ENCODE results near the gene SMARCD2. TPM values are rescaled to one million over a fixed set of nuclear protein-coding genes. Genes with fewer than 3 reads are reported as not detected.

The SMARCD2 gene
- total RNA-seq, 1 donor from 2014 or later: 143 TPM

DNA sequence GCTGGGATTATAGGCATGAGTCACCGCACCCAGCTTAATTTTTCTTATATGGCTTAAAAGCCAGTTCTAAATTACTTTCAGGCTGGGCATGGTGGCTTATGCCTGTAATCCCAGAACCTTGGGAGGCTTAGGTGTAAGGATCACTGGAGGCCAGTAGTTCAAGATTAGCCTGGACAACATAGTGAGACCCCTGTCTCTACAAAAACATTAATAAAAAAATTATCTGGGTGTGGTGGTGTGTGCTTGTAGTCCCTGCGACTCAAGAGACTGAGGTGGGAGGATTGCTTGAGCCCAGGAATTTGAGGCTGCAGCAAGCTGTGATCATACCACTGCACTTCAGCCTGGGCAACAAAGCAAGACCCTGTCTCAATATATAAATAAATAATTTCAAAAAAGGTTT is 10.8 kb upstream of the SMARCD2 start:
- intact Hi-C loops (cut with micrococcal nuclease): no loop called here

- intact Hi-C loops (cut with micrococcal nuclease): no loop called here
These were observed 7.9 kb upstream of the SMARCD2 start for GRCh38 chr17:63850401-63850800.

GRCh38 chr17:63848834-63849689 is 6.6 kb upstream of the SMARCD2 start:
- intact Hi-C loops (cut with micrococcal nuclease): loop anchor here (1.0 to 10.0 kb wide), 2 partner anchors 76 to 1126 kb away; partner anchors contain the start of gene CCDC47

GRCh38 chr17:63847525-63848249 is 5.2 kb upstream of the SMARCD2 start:
- intact Hi-C loops (cut with micrococcal nuclease): loop anchor here (10.0 kb wide), 1 partner anchor 1127 kb away; no protein-coding TSS in a partner anchor

DNA sequence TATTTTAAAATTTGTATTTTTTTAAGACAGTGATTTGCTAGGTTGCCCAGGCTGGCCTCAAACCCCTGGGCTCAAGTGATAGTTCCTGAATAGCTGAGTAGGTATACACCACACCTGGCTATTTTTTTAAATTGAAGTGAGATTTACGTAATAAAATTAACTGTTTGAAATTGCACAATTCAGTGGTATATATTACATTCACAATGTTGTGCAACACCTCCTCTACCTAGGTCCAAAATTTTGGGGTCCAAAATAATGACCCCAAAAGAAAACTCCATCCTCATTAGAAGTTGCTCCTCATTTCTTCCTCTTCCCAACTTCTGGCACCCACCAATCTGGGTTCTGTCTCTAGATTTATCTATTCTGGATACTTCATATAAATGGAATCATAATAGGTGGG is 3.0 kb upstream of the SMARCD2 start:
- intact Hi-C loops (cut with micrococcal nuclease): loop anchor here (10.0 kb wide), 1 partner anchor 1129 kb away; no protein-coding TSS in a partner anchor

DNA sequence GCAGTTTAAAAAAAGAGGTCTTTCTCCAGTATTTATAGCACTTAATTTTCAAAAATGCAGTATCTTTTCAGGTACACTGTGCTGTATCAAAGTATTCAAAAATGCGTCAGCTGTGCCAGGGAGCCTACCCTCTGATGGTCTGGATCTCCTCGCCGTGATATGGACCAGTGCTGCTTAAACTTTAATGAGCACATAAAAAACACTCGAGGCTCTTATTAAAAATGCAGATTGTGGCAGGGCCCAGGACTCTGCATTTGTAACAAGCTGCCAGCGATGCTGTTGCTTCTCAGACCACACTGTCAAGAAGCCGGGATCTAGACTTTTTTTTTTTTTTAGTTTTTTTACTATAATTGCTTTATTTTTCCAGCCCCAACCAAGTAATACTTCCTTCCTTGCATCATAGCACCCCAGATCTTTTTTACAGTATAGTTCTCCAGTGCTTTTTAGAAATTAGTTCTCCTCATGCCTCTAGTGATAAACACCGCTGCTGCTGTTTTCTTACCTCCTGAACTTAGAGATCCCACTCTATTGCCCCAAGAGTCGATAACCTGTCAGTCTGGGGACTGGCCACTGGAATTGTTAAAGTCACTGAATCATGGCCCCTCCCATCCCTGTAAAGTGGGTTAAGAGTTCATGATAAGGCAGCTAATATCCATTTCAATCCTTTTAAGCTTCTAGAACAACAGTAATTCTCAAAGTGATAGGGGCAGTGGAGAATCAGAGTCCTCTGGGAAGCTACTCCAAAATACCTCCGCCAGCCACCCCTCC is 1.6 kb upstream of the SMARCD2 start:
- intact Hi-C loops (cut with micrococcal nuclease): loop anchor here (1.0 to 10.0 kb wide), 12 partner anchors 17 to 1131 kb away; partner anchors contain the start of genes CCDC47, CEP95, DCAF7 and DDX5

DNA sequence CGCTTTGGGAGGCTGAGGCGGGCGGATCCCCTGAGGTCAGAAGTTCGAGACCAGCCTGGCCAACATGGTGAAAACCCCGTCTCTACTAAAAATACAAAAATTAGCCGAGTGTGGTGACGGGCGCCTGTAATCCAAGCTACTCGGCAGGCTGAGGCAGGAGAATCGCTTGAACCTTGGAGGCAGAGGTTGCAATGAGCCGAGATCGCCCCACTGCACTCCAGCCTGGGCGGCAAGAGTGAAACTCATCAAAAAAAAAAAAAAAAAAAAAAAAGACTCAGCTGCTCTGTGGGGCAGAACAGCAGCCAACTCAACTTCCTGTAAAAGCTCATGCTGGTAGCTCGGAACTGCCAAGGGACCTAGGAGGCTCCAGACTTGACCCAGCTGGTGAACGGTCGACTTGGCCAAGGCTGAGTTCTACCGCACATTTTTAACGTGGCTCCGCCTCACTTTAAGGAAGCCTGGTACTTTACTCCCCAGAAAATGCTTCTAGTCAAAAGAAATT is 953 bp upstream of the SMARCD2 start:
- intact Hi-C loops (cut with micrococcal nuclease): loop anchor here (1.0 to 10.0 kb wide), 12 partner anchors 16 to 1131 kb away; partner anchors contain the start of genes CCDC47, CEP95, DCAF7 and DDX5

GRCh38 chr17:63842173-63842539 is 329 bp downstream of the SMARCD2 start:
- intact Hi-C loops (cut with micrococcal nuclease): loop anchor here (2.0 to 10.0 kb wide), 5 partner anchors 179 to 1133 kb away; partner anchors contain the start of genes CEP95, DCAF7, DDX5 and ICAM2

DNA sequence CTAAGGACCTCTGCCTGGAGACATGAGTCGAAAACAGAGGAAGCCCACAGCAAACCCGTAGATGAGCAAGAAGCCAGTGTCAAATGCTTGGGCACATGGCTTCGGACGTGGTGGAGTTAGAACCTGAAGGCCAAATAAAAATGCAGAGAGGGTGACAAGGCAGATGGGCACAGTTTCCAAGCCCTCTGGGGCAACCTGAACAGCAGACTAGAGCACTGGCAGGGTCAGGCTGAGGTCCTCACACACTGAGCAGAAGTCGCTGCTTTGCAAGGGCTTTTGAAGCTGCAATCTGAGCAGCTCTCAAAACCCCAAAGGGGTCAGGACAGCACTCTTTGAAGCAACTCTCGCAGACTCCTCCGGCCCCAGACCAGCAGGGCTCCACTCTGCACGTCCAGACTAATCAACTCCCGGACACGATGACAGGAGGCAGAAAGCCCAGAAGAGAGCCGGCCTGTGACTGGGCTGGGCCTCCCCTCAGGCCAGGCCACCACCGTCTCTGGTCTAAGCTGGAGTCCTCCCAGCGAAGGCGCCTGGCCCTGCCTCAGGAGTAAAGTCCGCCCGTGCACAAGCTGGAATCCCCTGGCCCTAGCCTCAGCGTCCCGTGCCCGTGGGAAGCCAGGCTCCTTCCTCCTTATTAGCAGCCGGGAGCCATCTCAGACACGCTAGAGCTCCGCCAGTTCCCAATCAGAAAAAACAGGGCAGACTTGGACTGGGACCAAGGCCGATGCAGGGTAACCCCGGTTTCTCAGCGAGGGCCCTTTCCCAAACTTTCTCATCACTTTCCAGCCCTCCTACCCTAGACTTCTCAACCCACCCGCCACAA is 924 bp downstream of the SMARCD2 start:
- intact Hi-C loops (cut with micrococcal nuclease): loop anchor here (2.0 to 10.0 kb wide), 5 partner anchors 179 to 1133 kb away; partner anchors contain the start of genes CEP95, DCAF7, DDX5 and ICAM2

DNA sequence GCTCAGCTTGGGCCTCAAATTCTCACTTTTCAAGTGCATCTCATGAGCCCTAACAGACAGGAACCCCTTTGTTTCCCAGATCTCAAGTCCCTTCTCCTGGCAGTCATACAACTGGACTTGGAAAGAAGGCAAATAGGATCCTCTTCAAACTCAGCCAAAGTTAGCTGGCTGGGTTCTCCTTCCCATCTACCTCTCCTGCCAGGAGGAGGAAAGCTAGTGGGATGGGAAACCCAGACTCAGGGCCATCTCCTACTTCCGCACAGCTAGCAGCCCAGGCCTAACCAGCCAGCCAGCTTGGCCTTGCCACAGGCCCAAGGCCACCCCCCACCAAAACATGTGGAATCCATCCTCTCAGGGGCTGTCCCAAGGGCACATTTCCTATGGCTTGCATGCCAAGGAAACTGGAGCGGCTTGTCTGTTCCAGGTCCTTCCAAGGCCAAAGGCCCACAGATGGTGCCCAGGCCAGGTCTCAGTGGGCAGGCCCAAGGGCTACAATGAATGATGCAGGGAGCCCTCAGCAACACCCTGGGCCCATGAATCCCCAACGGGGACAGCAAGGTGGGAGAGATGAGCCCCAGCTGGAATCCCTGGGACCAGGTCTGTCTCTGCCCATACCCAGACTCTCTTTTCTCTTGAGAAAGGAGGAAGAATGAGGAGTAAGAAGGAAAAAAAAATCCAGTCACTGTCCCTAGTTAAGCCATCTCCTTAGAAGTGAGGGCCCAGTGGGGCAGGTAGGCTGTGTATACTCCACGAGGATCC is 1.7 kb downstream of the SMARCD2 start:
- intact Hi-C loops (cut with micrococcal nuclease): loop anchor here (5.0 to 10.0 kb wide), 3 partner anchors 288 to 1134 kb away; partner anchors contain the start of gene DCAF7

DNA sequence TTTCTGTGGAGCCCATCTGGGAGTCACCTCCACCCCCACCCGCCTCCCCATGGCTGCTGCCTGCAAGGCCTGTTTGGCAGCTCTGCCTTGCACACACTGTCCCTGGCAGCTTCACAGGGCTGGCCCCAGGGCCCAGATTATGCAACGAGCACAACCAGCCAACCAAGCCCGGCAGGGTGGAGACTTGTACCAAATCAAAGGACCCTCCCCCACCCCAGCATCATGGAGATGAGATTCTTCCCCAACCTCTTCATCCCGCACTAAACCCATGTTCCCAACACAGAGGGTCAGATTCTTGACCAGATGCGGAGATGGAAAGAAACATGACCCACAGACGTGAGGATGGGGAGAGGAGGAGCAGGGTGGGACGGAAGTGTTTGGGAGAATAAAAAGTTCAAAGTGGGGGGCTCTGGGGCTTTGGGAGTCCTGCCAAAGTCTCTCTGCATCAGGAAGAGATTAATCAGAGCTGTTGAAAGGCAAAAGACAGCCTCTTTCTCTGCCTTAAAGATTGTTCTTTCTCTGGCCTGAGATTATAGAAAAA is 3.8 kb downstream of the SMARCD2 start:
- intact Hi-C loops (cut with micrococcal nuclease): loop anchor here (1.0 kb wide), 1 partner anchor 7 kb away; no protein-coding TSS in a partner anchor

GRCh38 chr17:63837962-63838600 is 4.4 kb downstream of the SMARCD2 start:
- intact Hi-C loops (cut with micrococcal nuclease): no loop called here

- intact Hi-C loops (cut with micrococcal nuclease): no loop called here
These were observed 5.0 kb downstream of the SMARCD2 start for GRCh38 chr17:63837480-63837879.

- intact Hi-C loops (cut with micrococcal nuclease): no loop called here
These were observed 5.7 kb downstream of the SMARCD2 start for GRCh38 chr17:63836811-63837210.

- intact Hi-C loops (cut with micrococcal nuclease): loop anchor here (1.0 to 2.0 kb wide), 2 partner anchors 8 to 94 kb away; partner anchors contain the start of genes FTSJ3, PSMC5 and STRADA
These were observed 7.2 kb downstream of the SMARCD2 start for GRCh38 chr17:63835167-63835720.

DNA sequence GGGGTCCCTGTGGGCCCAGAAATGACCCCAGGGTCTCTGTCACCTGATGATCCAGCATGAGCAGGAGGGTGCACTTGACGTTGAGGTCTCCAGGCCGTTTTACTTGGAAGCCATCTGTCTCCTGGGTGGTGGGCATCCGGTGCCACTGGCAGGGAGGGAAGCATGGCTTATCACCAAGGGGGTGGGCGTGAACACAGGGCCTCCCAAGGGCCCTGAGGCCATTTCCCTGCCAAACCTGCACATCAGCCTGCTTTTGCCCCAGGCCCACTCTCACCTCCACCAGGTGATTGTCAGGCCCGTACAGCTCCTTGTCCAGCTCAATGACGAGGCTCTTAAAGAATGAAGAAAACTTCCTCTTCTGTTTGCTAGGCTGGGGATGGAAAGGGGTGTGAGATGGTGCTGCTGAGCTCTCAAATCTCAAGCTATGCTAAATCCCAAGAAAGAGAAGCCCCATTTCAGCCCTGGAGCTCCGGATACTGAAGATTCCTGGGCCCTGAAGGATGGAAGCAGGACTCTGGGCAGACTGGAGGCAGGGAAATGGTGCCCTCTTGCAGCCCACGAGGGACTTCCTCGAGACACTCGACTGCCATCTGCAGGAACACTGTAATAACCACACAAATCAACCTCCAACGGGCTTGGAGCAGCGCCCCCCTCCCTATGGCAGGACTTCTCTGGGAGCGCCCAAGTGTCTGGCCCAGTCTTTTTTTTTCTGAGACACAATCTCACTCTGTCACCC is 7.9 kb downstream of the SMARCD2 start:
- intact Hi-C loops (cut with micrococcal nuclease): loop anchor here (1.0 to 2.0 kb wide), 2 partner anchors 7 to 94 kb away; partner anchors contain the start of genes FTSJ3, PSMC5 and STRADA

Data from T-helper 1 cell treated with Interleukin-12 subunit alpha and Interleukin-12 subunit beta and Interleukin-4 antibody, amounts not matched to agents 30 ng/mL and 1 ng/mL, for 36 hours (primary cell).